DND-41 (cell line): ENCODE results near the gene PAM16.
A peak's percentile ranks its signal among the peaks of the same experiment; 100 is the strongest.

ENCODE experiments used
- ATAC-seq: fragments of 200-7000 bp; cut with Tn5 transposase; 3 replicates; pipeline ENCODE4 v1.9.1; 2021; ENCODE audit warnings: low read depth; ENCODE audit not compliant: insufficient read depth
- DNase-seq: peaks from one replicate; pipeline ENCODE4 v3.0.0-alpha.2; 2020
- H2AFZ ChIP-seq: 2 replicates; pipeline ENCODE4 v1.6.0; 2012; ENCODE audit warnings: low read depth, low read length
- H3K27ac ChIP-seq: 2 replicates; pipeline ENCODE4 v1.5.1; 2012; ENCODE audit warnings: low read length, inconsistent platforms
- H3K27me3 ChIP-seq: fragments of 200-600 bp; sonication (generic); 2 replicates; pipeline ENCODE4 v1.6.0; 2012; ENCODE audit warnings: low read length, mild to moderate bottlenecking, inconsistent platforms; ENCODE audit not compliant: insufficient read depth, poor library complexity
- H3K36me3 ChIP-seq: 2 replicates; pipeline ENCODE4 v1.5.1; 2012; ENCODE audit warnings: low read length, inconsistent platforms; ENCODE audit not compliant: insufficient read depth
- H3K4me1 ChIP-seq: 2 replicates; pipeline ENCODE4 v1.5.1; 2012; ENCODE audit warnings: mild to moderate bottlenecking, low read length; ENCODE audit not compliant: insufficient read depth
- H3K4me2 ChIP-seq: 2 replicates; pipeline ENCODE4 v1.6.0; 2012; ENCODE audit warnings: mild to moderate bottlenecking, moderate library complexity, low read length, inconsistent platforms; ENCODE audit not compliant: insufficient read depth
- H3K4me3 ChIP-seq, 2 experiments: fragments of 200-600 bp in 1 of 2; shearing (Covaris generic) in 1 of 2; 2 replicates each; pipeline ENCODE4 v1.5.1; 2012 to 2016; ENCODE audit warnings: inconsistent platforms in 2 of 2, low read length in 2 of 2, mild to moderate bottlenecking in 2 of 2, low read depth in 1 of 2, moderate library complexity in 1 of 2
- H3K79me2 ChIP-seq: 2 replicates; pipeline ENCODE4 v1.6.0; 2012; ENCODE audit warnings: low read length, inconsistent platforms; ENCODE audit not compliant: insufficient read depth
- H3K9ac ChIP-seq: 2 replicates; pipeline ENCODE4 v1.6.0; 2012; ENCODE audit warnings: low read depth, mild to moderate bottlenecking, inconsistent platforms, low read length, moderate library complexity
- H3K9me3 ChIP-seq: 2 replicates; pipeline ENCODE4 v1.5.1; 2012; ENCODE audit warnings: low read length, moderate library complexity, mild to moderate bottlenecking, inconsistent platforms; ENCODE audit not compliant: insufficient read depth, severe bottlenecking
- H4K20me1 ChIP-seq: 2 replicates; pipeline ENCODE4 v1.6.0; 2012; ENCODE audit warnings: low read length; ENCODE audit not compliant: insufficient read depth
- EZH2 ChIP-seq: IDR thresholded peaks from 3 replicates; pipeline ENCODE4 v1.6.1; 2012; ENCODE audit warnings: borderline replicate concordance, low read depth, mild to moderate bottlenecking, moderate library complexity, low read length, inconsistent platforms; ENCODE audit not compliant: severe bottlenecking
- TF ChIP-seq, protein P1 (sequence below): IDR thresholded peaks from 2 replicates; pipeline ENCODE4 v1.5.1; 2012; ENCODE audit warnings: borderline replicate concordance, low read length, moderate library complexity, mild to moderate bottlenecking; ENCODE audit not compliant: poor library complexity, severe bottlenecking; ENCODE audit errors: extremely low read depth

PAM16 gene

DNA sequence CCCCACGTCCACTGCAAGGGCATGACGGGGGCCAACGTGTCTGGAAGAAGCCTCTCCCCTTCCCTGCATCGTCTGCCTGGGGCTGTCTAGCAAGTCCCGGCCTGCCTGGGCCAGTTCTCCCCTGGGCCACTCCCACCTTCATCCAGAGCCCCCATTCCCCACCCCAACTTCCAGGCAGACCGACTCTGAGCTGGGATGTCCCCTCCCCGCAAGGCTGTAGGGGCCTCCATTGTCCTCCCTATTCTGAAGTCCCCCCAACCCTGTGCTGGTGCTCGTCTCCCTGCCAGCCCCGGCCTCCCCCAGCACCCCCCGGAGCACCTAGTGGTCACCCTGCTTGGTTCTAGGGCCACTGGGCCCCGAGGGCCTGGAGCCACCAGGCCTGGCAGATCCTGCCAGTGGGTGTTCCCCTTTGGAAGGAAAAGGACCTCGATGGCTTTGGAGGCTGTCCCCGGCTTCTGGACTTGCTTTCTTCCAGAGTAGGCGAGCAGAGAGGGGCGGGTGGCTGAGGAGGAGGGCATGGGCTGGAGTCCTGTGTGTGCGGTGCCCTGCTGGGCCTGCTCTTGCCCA lies 30.5 kb downstream of the PAM16 start:
- ATAC-seq = no peak
- Histone ChIP-seq H3K36me3 (no peaks in the 10 kb centered on the region), H2AFZ (no peak overlapping the region), H3K4me1 (peaks cover 6% of the 10 kb centered on the region), H3K9ac (no peak overlapping the region), H3K4me2 (no peak overlapping the region), H3K27ac (no peak overlapping the region), H3K79me2 (no peaks in the 10 kb centered on the region), H3K4me3 (no peak overlapping the region), H4K20me1 (peaks cover 55% of the 10 kb centered on the region), H3K27me3 (no peaks in the 10 kb centered on the region), H3K9me3 (no peaks in the 10 kb centered on the region)
- no peak for DNase-seq
- TF ChIP-seq EZH2 = no peak
- TF ChIP-seq, protein P1, sequence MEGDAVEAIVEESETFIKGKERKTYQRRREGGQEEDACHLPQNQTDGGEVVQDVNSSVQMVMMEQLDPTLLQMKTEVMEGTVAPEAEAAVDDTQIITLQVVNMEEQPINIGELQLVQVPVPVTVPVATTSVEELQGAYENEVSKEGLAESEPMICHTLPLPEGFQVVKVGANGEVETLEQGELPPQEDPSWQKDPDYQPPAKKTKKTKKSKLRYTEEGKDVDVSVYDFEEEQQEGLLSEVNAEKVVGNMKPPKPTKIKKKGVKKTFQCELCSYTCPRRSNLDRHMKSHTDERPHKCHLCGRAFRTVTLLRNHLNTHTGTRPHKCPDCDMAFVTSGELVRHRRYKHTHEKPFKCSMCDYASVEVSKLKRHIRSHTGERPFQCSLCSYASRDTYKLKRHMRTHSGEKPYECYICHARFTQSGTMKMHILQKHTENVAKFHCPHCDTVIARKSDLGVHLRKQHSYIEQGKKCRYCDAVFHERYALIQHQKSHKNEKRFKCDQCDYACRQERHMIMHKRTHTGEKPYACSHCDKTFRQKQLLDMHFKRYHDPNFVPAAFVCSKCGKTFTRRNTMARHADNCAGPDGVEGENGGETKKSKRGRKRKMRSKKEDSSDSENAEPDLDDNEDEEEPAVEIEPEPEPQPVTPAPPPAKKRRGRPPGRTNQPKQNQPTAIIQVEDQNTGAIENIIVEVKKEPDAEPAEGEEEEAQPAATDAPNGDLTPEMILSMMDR = no peak

DNA sequence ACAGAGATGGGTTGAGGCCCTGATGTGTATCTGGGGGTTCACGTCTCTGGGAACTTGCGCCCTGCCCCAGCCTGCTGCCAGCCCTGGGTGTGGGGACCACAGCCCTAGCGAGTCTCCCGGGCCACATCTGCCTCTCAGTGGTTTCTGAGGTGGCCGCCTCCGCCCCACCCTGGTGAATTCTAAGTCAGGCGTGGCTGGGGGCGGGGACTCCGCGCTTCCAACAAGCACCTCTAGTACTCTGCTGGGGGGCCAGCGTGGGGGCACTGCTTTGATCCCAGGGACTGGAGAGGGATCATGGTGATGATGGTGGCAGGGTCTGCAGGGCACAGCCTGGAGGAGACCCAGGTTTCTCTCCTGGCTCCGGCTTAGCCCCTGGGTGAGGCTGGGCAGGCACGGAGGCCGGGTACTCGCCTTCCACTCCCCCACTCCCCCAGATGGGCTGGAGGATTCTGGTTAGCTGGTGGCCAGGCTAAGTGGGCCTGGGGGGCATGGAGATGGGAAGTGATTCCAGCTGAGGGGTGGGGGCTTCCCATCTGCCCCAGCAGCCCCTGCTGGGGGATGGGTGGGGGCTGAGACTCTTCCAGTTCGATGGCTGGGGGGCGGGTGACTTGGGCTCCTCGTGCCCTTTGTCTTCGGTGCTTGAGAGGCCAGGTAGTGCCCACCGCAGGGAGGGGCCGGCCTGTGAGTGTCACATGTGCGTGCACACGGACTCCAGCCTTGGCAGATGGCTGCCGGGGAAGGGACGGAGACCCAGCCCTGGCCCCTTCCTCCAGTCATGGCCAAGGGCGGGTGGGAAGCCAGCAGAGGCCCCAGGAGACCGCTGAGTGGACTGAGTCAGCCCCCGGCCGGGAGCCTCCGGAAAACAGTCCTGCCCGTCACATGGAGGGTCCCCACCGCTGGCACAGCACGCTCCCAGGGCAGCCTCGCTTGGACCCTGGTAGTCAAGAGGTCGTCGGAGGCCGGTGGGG lies 31.4 kb downstream of the PAM16 start:
- Histone ChIP-seq H3K4me2 (no peak overlapping the region), H3K9me3 (no peaks in the 10 kb centered on the region), H3K9ac (no peak overlapping the region), H3K4me1 (peaks cover 13% of the 10 kb centered on the region), H3K4me3 (no peak overlapping the region), H3K79me2 (no peaks in the 10 kb centered on the region), H2AFZ (no peak overlapping the region), H3K27me3 (peaks cover 6% of the 10 kb centered on the region), H3K27ac (no peak overlapping the region), H3K36me3 (no peaks in the 10 kb centered on the region), H4K20me1 (peaks cover 48% of the 10 kb centered on the region)
- no peak for TF ChIP-seq EZH2
- TF ChIP-seq, protein P1 = no peak
- ATAC-seq (peak; percentile 56), DNase-seq (peak; percentile 58)

DNA sequence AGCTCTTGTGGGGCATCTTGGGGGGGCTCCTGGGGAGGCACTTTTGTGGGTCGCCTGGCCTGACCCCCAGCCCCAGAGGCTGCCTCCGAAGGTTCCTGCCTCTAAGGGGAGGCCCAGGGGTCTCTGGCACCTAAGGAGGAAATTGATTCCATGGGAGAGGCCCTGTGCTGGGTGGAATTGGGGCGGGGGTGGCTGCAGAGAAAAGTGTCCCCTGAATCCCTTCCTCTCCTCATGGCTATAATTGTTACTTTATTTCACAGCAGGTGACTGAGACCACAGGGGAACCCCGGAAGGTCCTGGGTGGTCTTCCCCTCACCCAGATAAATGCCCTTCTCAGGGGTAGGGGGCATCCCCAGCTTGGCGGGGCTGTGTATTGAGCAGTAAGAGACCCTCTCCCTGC lies 32.2 kb downstream of the PAM16 start:
- TF ChIP-seq, protein P1 = no peak
- TF ChIP-seq EZH2 = no peak
- no peak overlapping the region for H2AFZ ChIP-seq
- H3K4me1 ChIP-seq = peaks cover 18% of the 10 kb centered on the region
- no peaks in the 10 kb centered on the region for H3K9me3 ChIP-seq
- H3K4me3 ChIP-seq = no peak overlapping the region
- H4K20me1 ChIP-seq = peaks cover 44% of the 10 kb centered on the region
- peaks cover 14% of the 10 kb centered on the region for H3K27me3 ChIP-seq
- H3K9ac ChIP-seq = no peak overlapping the region
- H3K79me2 ChIP-seq = no peaks in the 10 kb centered on the region
- no peak overlapping the region for H3K4me2 ChIP-seq
- no peaks in the 10 kb centered on the region for H3K36me3 ChIP-seq
- DNase-seq (no peak), ATAC-seq (no peak)
- no peak overlapping the region for H3K27ac ChIP-seq
